Uterus (tissue), 2 donors: ENCODE measurements around the gene SNX27.

Source experiments
- POLR2A ChIP-seq, 2 donors: fragments of 450-650 bp; IDR thresholded peaks; one replicate each; pipeline ENCODE4 v1.6.1; 2016; ENCODE audit warnings: antibody characterized with exemption in 2 of 2, mild to moderate bottlenecking in 1 of 2, moderate library complexity in 1 of 2
- TF ChIP-seq, protein P1 (sequence below), 4 experiments: fragments of 200-600 bp in 2 of 4; fragments of 450-650 bp in 2 of 4; sonication (generic) in 2 of 4; IDR thresholded peaks; one replicate each; pipeline ENCODE4 v1.5.1; 2016 to 2019; ENCODE audit warnings: antibody characterized with exemption in 4 of 4, mild to moderate bottlenecking in 2 of 4, moderate library complexity in 1 of 4

DNA sequence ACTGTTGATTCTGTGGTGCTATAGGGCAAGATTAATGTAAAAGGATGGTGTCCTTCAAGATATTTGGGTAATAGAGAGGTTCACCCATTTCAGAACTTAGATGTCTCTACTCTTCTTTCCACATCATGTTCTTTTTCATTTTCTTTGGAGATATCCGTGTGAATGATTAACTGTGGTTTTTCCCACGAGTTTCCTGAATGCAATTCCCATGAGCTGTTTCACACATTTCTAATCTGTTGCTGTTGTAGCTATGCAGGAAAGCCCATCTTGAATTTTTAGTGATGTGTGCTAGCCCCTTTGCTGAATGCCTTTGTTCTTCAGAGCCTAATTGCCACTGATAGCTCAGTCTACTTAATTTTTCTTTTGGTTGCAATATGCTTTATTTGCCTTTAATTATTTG is 27.6 kb downstream of the SNX27 start:
- TF ChIP-seq, protein P1, sequence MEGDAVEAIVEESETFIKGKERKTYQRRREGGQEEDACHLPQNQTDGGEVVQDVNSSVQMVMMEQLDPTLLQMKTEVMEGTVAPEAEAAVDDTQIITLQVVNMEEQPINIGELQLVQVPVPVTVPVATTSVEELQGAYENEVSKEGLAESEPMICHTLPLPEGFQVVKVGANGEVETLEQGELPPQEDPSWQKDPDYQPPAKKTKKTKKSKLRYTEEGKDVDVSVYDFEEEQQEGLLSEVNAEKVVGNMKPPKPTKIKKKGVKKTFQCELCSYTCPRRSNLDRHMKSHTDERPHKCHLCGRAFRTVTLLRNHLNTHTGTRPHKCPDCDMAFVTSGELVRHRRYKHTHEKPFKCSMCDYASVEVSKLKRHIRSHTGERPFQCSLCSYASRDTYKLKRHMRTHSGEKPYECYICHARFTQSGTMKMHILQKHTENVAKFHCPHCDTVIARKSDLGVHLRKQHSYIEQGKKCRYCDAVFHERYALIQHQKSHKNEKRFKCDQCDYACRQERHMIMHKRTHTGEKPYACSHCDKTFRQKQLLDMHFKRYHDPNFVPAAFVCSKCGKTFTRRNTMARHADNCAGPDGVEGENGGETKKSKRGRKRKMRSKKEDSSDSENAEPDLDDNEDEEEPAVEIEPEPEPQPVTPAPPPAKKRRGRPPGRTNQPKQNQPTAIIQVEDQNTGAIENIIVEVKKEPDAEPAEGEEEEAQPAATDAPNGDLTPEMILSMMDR (IDR thresholded peaks at IDR 0.05), result no peak
- no peak for TF ChIP-seq POLR2A (IDR thresholded peaks at IDR 0.05)
